ENCODE results near the gene DGKB. TPM values are rescaled to one million over a fixed set of nuclear protein-coding genes. Genes with fewer than 3 reads are reported as not detected.

The DGKB gene
- total RNA-seq, 1 experiment from 2014 or later: 0.48 TPM

- Histone ChIP-seq H3K4me3 (no peak overlapping the region), H2AFZ (no peak overlapping the region), H3F3A (ENCODE audit: insufficient read depth, low read depth) (no peaks in the 10 kb centered on the region), H3K79me2 (ENCODE audit: low read depth) (no peaks in the 10 kb centered on the region), H3K27me3 (ENCODE audit: insufficient read depth, low read depth) (no peaks in the 10 kb centered on the region), H3K4me1 (replicated peaks; ENCODE audit: insufficient read depth) (no peaks in the 10 kb centered on the region), H3K27ac (no peak overlapping the region), H3K9me3 (ENCODE audit: insufficient read depth, low read depth) (no peaks in the 10 kb centered on the region; the same call in 1 of the 2 replicates), H3K9me2 (ENCODE audit: insufficient read depth) (no peaks in the 10 kb centered on the region), H4K20me1 (ENCODE audit: insufficient read depth) (no peaks in the 10 kb centered on the region), H3K4me2 (peak overlapping the region; percentile 14), H3K36me3 (ENCODE audit: low read depth) (no peaks in the 10 kb centered on the region)
- CTCF ChIA-PET: interaction anchor here (0.5 kb wide), 1 partner anchor 299 kb away, joined by 5 read pairs; no protein-coding TSS in a partner anchor
- peak; percentile 20 to 58 for DNase-seq
- POLR2A ChIA-PET (ENCODE audit: unreplicated experiment): no interaction called here
- no TSS peak for BruUV-seq (replicated peaks)
- TF ChIP-seq CTCF (conservative IDR thresholded peaks at IDR 0.05) (no peak), EZH2 (IDR thresholded peaks at IDR 0.05; ENCODE audit: low read depth) (no peak)
- intact Hi-C loops (cut with micrococcal nuclease; ENCODE audit: unreplicated experiment): no loop called here
These were observed 669.3 kb downstream of the DGKB start for GRCh38 chr7:14233076-14233867.

GRCh38 chr7:14229047-14229446, 673.5 kb downstream of the DGKB start:
- TF ChIP-seq CTCF (conservative IDR thresholded peaks at IDR 0.05) (no peak), EZH2 (IDR thresholded peaks at IDR 0.05; ENCODE audit: low read depth) (no peak)
- DNase-seq: no peak
- no TSS peak for BruUV-seq (replicated peaks)
- H3K4me1 ChIP-seq (replicated peaks; ENCODE audit: insufficient read depth): no peaks in the 10 kb centered on the region
- H3K9me3 ChIP-seq (ENCODE audit: insufficient read depth, low read depth): no peaks in the 10 kb centered on the region; the same call in 1 of the 2 replicates
- H3K27me3 ChIP-seq (ENCODE audit: insufficient read depth, low read depth): no peaks in the 10 kb centered on the region
- ChIA-PET POLR2A (ENCODE audit: unreplicated experiment) (no interaction called here), CTCF (no interaction called here)
- H3K9me2 ChIP-seq (ENCODE audit: insufficient read depth): no peaks in the 10 kb centered on the region
- no peaks in the 10 kb centered on the region for H3F3A ChIP-seq (ENCODE audit: insufficient read depth, low read depth)
- H3K4me3 ChIP-seq: no peak overlapping the region
- H4K20me1 ChIP-seq (ENCODE audit: insufficient read depth): no peaks in the 10 kb centered on the region
- H3K27ac ChIP-seq: no peak overlapping the region
- H2AFZ ChIP-seq: no peak overlapping the region
- H3K4me2 ChIP-seq: no peak overlapping the region
- no peaks in the 10 kb centered on the region for H3K36me3 ChIP-seq (ENCODE audit: low read depth)
- intact Hi-C loops (cut with micrococcal nuclease; ENCODE audit: unreplicated experiment): no loop called here
- no peaks in the 10 kb centered on the region for H3K79me2 ChIP-seq (ENCODE audit: low read depth)

GRCh38 chr7:14228341-14228740, 674.2 kb downstream of the DGKB start:
- Histone ChIP-seq H4K20me1 (ENCODE audit: insufficient read depth) (no peaks in the 10 kb centered on the region), H3K4me2 (no peak overlapping the region), H3K27ac (no peak overlapping the region), H3K79me2 (ENCODE audit: low read depth) (no peaks in the 10 kb centered on the region), H3K9me3 (ENCODE audit: insufficient read depth, low read depth) (no peaks in the 10 kb centered on the region; the same call in 1 of the 2 replicates), H3K9me2 (ENCODE audit: insufficient read depth) (no peaks in the 10 kb centered on the region), H2AFZ (no peak overlapping the region), H3K27me3 (ENCODE audit: insufficient read depth, low read depth) (no peaks in the 10 kb centered on the region), H3K4me3 (no peak overlapping the region), H3K4me1 (replicated peaks; ENCODE audit: insufficient read depth) (no peaks in the 10 kb centered on the region), H3K36me3 (ENCODE audit: low read depth) (no peaks in the 10 kb centered on the region), H3F3A (ENCODE audit: insufficient read depth, low read depth) (no peaks in the 10 kb centered on the region)
- DNase-seq: no peak
- CTCF ChIA-PET: no interaction called here
- TF ChIP-seq CTCF (conservative IDR thresholded peaks at IDR 0.05) (no peak), EZH2 (IDR thresholded peaks at IDR 0.05; ENCODE audit: low read depth) (no peak)
- intact Hi-C loops (cut with micrococcal nuclease; ENCODE audit: unreplicated experiment): no loop called here
- POLR2A ChIA-PET (ENCODE audit: unreplicated experiment): interaction anchor here (0.6 kb wide), 1 partner anchor 13 kb away, joined by 5 read pairs; no protein-coding TSS in a partner anchor
- BruUV-seq (replicated peaks): no TSS peak

All from PC-9 (cell line).